Caco-2 (cell line): ENCODE results near the gene PRKCQ. TPM values are rescaled to one million over a fixed set of nuclear protein-coding genes. Genes with fewer than 3 reads are reported as not detected.

Experiments
- BruUV-seq: library from RNA; stranded (reverse); fragments of 400-500 nt; replicated peaks from 2 replicates; lab custom pipeline; 2021; lab: Mats Ljungman, UMichigan
- CTCF ChIA-PET: fragments of 300-600 bp; sonication (Branson Sonifier 250); formaldehyde crosslinking; loops from one replicate; lab custom pipeline; 2022; ENCODE audit warnings: antibody characterized with exemption; lab: Charles Lee
- POLR2A ChIA-PET: fragments of 300-600 bp; sonication (Branson Sonifier 250); formaldehyde crosslinking; loops from one replicate; lab custom pipeline; 2022; ENCODE audit warnings: antibody characterized with exemption; lab: Charles Lee
- DNase-seq, 2 experiments: peaks; one replicate each; pipeline versions ENCODE4 v3.0.0 to v3.0.0-alpha.2; 2020 to 2022
- H3K27me3 ChIP-seq: replicated peaks from 2 replicates; pipeline ENCODE4 v1.6.0; 2011; ENCODE audit warnings: low read length; ENCODE audit not compliant: control insufficient read depth, insufficient read depth
- H3K36me3 ChIP-seq: 2 replicates; pipeline ENCODE4 v1.5.1; 2011; ENCODE audit warnings: low read length; ENCODE audit not compliant: control insufficient read depth, insufficient read depth
- H3K4me1 ChIP-seq: fragments of 250-450 bp; sonication (Bioruptor Pico); 2 replicates; pipeline ENCODE4 v1.5.1; 2020; ENCODE audit warnings: mild to moderate bottlenecking
- H3K4me3 ChIP-seq: 2 replicates; pipeline ENCODE4 v1.5.1; 2011; ENCODE audit warnings: low read depth, mild to moderate bottlenecking, control low read depth, low read length
- H3K9me3 ChIP-seq: fragments of 250-450 bp; sonication (Bioruptor Pico); 2 replicates; pipeline ENCODE4 v1.5.1; 2020; ENCODE audit warnings: mild to moderate bottlenecking, moderate library complexity
- H3K27ac Mint-ChIP-seq: one replicate; pipeline ENCODE4 v1.8.0; 2022; ENCODE audit warnings: mixed read lengths; ENCODE audit not compliant: unreplicated experiment
- H3K27me3 Mint-ChIP-seq: one replicate; pipeline ENCODE4 v1.8.0; 2022; ENCODE audit warnings: mixed read lengths; ENCODE audit not compliant: insufficient read depth, unreplicated experiment
- H3K36me3 Mint-ChIP-seq: one replicate; pipeline ENCODE4 v1.8.0; 2022; ENCODE audit warnings: mild to moderate bottlenecking, mixed read lengths; ENCODE audit not compliant: insufficient read depth, unreplicated experiment
- H3K4me1 Mint-ChIP-seq: one replicate; pipeline ENCODE4 v1.8.0; 2022; ENCODE audit warnings: low read depth, mixed read lengths; ENCODE audit not compliant: unreplicated experiment
- H3K4me3 Mint-ChIP-seq: one replicate; pipeline ENCODE4 v1.8.0; 2022; ENCODE audit warnings: mild to moderate bottlenecking, moderate library complexity, mixed read lengths; ENCODE audit not compliant: unreplicated experiment
- H3K9me3 Mint-ChIP-seq: one replicate; pipeline ENCODE4 v1.8.0; 2022; ENCODE audit warnings: mixed read lengths; ENCODE audit not compliant: unreplicated experiment
- CTCF ChIP-seq, 2 experiments: fragments of 200-600 bp in 1 of 2; IDR thresholded peaks; 1 replicate in 1 of 2; 2 replicates in 1 of 2; pipeline versions ENCODE4 v1.5.1 to v1.8.0; 2011 to 2022; ENCODE audit warnings: antibody characterized with exemption in 1 of 2, control low read depth in 1 of 2, inconsistent platforms in 1 of 2, low read depth in 1 of 2, low read length in 1 of 2, mild to moderate bottlenecking in 1 of 2, moderate library complexity in 1 of 2; ENCODE audit not compliant: insufficient read depth in 1 of 2, severe bottlenecking in 1 of 2, unreplicated experiment in 1 of 2
- intact Hi-C: fragments of 100-400 bp; cut with micrococcal nuclease; formaldehyde crosslinking; loops from one replicate; pipeline ENCODE4 v1.10.0; 2022; ENCODE audit not compliant: unreplicated experiment
- total RNA-seq: library from RNA; stranded (reverse); gene quantifications from 2 replicates; pipeline ENCODE4 v1.2.3, GENCODE V29; 2022

The PRKCQ gene
- total RNA-seq, 1 experiment from 2014 or later = 2.4 TPM

GRCh38 chr10:6486309-6486708, 93.8 kb downstream of the PRKCQ start:
- Histone ChIP-seq H3K9me3 (no peaks in the 10 kb centered on the region), H3K4me1 (no peaks in the 10 kb centered on the region), H3K36me3 (no peaks in the 10 kb centered on the region), H3K4me3 (no peak overlapping the region), H3K27me3 (no peaks in the 10 kb centered on the region)
- no peak overlapping the region for H3K27ac Mint-ChIP-seq
- no peak overlapping the region for H3K4me3 Mint-ChIP-seq
- H3K9me3 Mint-ChIP-seq = no peaks in the 10 kb centered on the region
- no peaks in the 10 kb centered on the region for H3K4me1 Mint-ChIP-seq
- H3K36me3 Mint-ChIP-seq = no peaks in the 10 kb centered on the region
- BruUV-seq = no TSS peak
- H3K27me3 Mint-ChIP-seq = peaks cover 5% of the 10 kb centered on the region
- intact Hi-C loops = no loop called here
- no peak for TF ChIP-seq CTCF (IDR thresholded peaks at IDR 0.05; ENCODE audit: insufficient read depth in 1 of 2, low read depth in 1 of 2, low read length in 1 of 2, severe bottlenecking in 1 of 2, unreplicated experiment in 1 of 2)
- POLR2A ChIA-PET = no interaction called here
- no peak for DNase-seq
- CTCF ChIA-PET = no interaction called here

GRCh38 chr10:6482737-6483357, 97.2 kb downstream of the PRKCQ start:
- H3K4me1 Mint-ChIP-seq = no peaks in the 10 kb centered on the region
- Histone ChIP-seq H3K4me3 (no peak overlapping the region), H3K4me1 (no peaks in the 10 kb centered on the region), H3K9me3 (no peaks in the 10 kb centered on the region), H3K27me3 (no peaks in the 10 kb centered on the region), H3K36me3 (no peaks in the 10 kb centered on the region)
- DNase-seq = no peak
- peaks cover 3% of the 10 kb centered on the region for H3K27me3 Mint-ChIP-seq
- TF ChIP-seq CTCF (IDR thresholded peaks at IDR 0.05; ENCODE audit: insufficient read depth in 1 of 2, low read depth in 1 of 2, low read length in 1 of 2, severe bottlenecking in 1 of 2, unreplicated experiment in 1 of 2) = no peak
- no peaks in the 10 kb centered on the region for H3K9me3 Mint-ChIP-seq
- no peaks in the 10 kb centered on the region for H3K36me3 Mint-ChIP-seq
- ChIA-PET CTCF (no interaction called here), POLR2A (no interaction called here)
- BruUV-seq = no TSS peak
- no peak overlapping the region for H3K4me3 Mint-ChIP-seq
- H3K27ac Mint-ChIP-seq = no peak overlapping the region
- intact Hi-C loops = no loop called here

GRCh38 chr10:6478722-6479121, 101.4 kb downstream of the PRKCQ start:
- POLR2A ChIA-PET = no interaction called here
- H3K4me3 ChIP-seq = no peak overlapping the region
- H3K4me3 Mint-ChIP-seq = no peak overlapping the region
- no peaks in the 10 kb centered on the region for H3K4me1 ChIP-seq
- H3K36me3 Mint-ChIP-seq = no peaks in the 10 kb centered on the region
- no peak for DNase-seq
- no peaks in the 10 kb centered on the region for H3K9me3 Mint-ChIP-seq
- BruUV-seq = no TSS peak
- no peaks in the 10 kb centered on the region for H3K4me1 Mint-ChIP-seq
- no peaks in the 10 kb centered on the region for H3K27me3 ChIP-seq
- CTCF ChIA-PET = no interaction called here
- H3K27ac Mint-ChIP-seq = no peak overlapping the region
- intact Hi-C loops = no loop called here
- no peaks in the 10 kb centered on the region for H3K36me3 ChIP-seq
- H3K27me3 Mint-ChIP-seq = peaks cover 6% of the 10 kb centered on the region
- H3K9me3 ChIP-seq = no peaks in the 10 kb centered on the region
- no peak for TF ChIP-seq CTCF (IDR thresholded peaks at IDR 0.05; ENCODE audit: insufficient read depth in 1 of 2, low read depth in 1 of 2, low read length in 1 of 2, severe bottlenecking in 1 of 2, unreplicated experiment in 1 of 2)
